Left ventricle myocardium inferior (tissue), 1 donor: ENCODE data around the gene H2AZ2. TPM values are rescaled to one million over a fixed set of nuclear protein-coding genes. Genes with fewer than 3 reads are reported as not detected.

Experiments
- DNase-seq: peaks from one replicate; pipeline ENCODE4 v3.0.0-alpha.2; 2020
- H3K27ac ChIP-seq: fragments of 200-600 bp; replicated peaks from 2 replicates; pipeline ENCODE4 v1.8.0; 2021
- H3K27me3 ChIP-seq: fragments of 200-600 bp; 2 replicates; pipeline ENCODE4 v1.8.0; 2021; ENCODE audit warnings: low read depth
- H3K36me3 ChIP-seq: fragments of 200-600 bp; 2 replicates; pipeline ENCODE4 v1.8.0; 2021
- H3K4me1 ChIP-seq: fragments of 200-600 bp; 2 replicates; pipeline ENCODE4 v1.8.0; 2021
- H3K4me3 ChIP-seq: fragments of 200-600 bp; 2 replicates; pipeline ENCODE4 v1.8.0; 2021; ENCODE audit warnings: mild to moderate bottlenecking, moderate library complexity
- H3K9me3 ChIP-seq: fragments of 200-600 bp; replicated peaks from 2 replicates; pipeline ENCODE4 v1.8.0; 2021
- CTCF ChIP-seq: fragments of 200-600 bp; IDR thresholded peaks from 2 replicates; pipeline ENCODE4 v1.8.0; 2021; ENCODE audit warnings: antibody characterized with exemption, mild to moderate bottlenecking, borderline replicate concordance
- intact Hi-C: fragments of 100-400 bp; cut with micrococcal nuclease; formaldehyde crosslinking; loops from one replicate; pipeline ENCODE4 v1.11.0; 2022
- total RNA-seq: library from RNA; stranded (reverse); fragmentation: NEBNext Ultra II Directional; extraction: Animal tissue kit (Norgen Biotek cat#: 25700); gene quantifications from one replicate; pipeline ENCODE4 v1.2.1, GENCODE V29; 2021
- donor health status: DM: no; HTN: yes; CAD: no; lungs with severe emphysema.

The H2AZ2 gene
- total RNA-seq, 1 donor from 2014 or later: 265 TPM

GRCh38 chr7:44824894-44825526 lies 22.9 kb downstream of the H2AZ2 start:
- H3K36me3 ChIP-seq: peaks cover 41% of the 10 kb centered on the region
- H3K4me1 ChIP-seq: peaks cover 19% of the 10 kb centered on the region
- H3K4me3 ChIP-seq: no peak overlapping the region
- TF ChIP-seq CTCF: no peak
- no peaks in the 10 kb centered on the region for H3K27me3 ChIP-seq
- H3K27ac ChIP-seq: no peak overlapping the region
- intact Hi-C loops: no loop called here
- no peak for DNase-seq
- no peaks in the 10 kb centered on the region for H3K9me3 ChIP-seq

GRCh38 chr7:44823255-44823781 lies 24.6 kb downstream of the H2AZ2 start:
- DNase-seq: no peak
- intact Hi-C loops: no loop called here
- H3K4me1 ChIP-seq: peaks cover 19% of the 10 kb centered on the region
- peaks cover 24% of the 10 kb centered on the region for H3K36me3 ChIP-seq
- no peaks in the 10 kb centered on the region for H3K9me3 ChIP-seq
- H3K4me3 ChIP-seq: no peak overlapping the region
- no peak overlapping the region for H3K27ac ChIP-seq
- no peak for TF ChIP-seq CTCF
- H3K27me3 ChIP-seq: no peaks in the 10 kb centered on the region

GRCh38 chr7:44819292-44819691 lies 28.6 kb downstream of the H2AZ2 start:
- Histone ChIP-seq H3K27ac (no peak overlapping the region), H3K9me3 (no peaks in the 10 kb centered on the region), H3K4me3 (no peak overlapping the region), H3K4me1 (no peaks in the 10 kb centered on the region), H3K36me3 (no peaks in the 10 kb centered on the region), H3K27me3 (no peaks in the 10 kb centered on the region)
- no peak for DNase-seq
- intact Hi-C loops: no loop called here
- no peak for TF ChIP-seq CTCF

GRCh38 chr7:44814919-44815318 lies 33.0 kb downstream of the H2AZ2 start:
- intact Hi-C loops: no loop called here

GRCh38 chr7:44811571-44811970 lies 36.3 kb downstream of the H2AZ2 start:
- intact Hi-C loops: no loop called here
- H3K9me3 ChIP-seq: no peaks in the 10 kb centered on the region
- DNase-seq: no peak
- TF ChIP-seq CTCF: no peak
- no peak overlapping the region for H3K4me3 ChIP-seq
- H3K27ac ChIP-seq: no peak overlapping the region
- no peaks in the 10 kb centered on the region for H3K4me1 ChIP-seq
- H3K27me3 ChIP-seq: no peaks in the 10 kb centered on the region
- H3K36me3 ChIP-seq: no peaks in the 10 kb centered on the region

More at GRCh38 chr7:44814919-44815318, 33.0 kb downstream of the H2AZ2 start:
- no peak overlapping the region for H3K4me3 ChIP-seq
- H3K27me3 ChIP-seq: no peaks in the 10 kb centered on the region
- H3K9me3 ChIP-seq: no peaks in the 10 kb centered on the region
- H3K27ac ChIP-seq: no peak overlapping the region
- no peak for TF ChIP-seq CTCF
- H3K36me3 ChIP-seq: no peaks in the 10 kb centered on the region
- H3K4me1 ChIP-seq: no peaks in the 10 kb centered on the region
- no peak for DNase-seq
